Neutrophil (primary cell): ENCODE results near the gene PDZD11.
A peak's percentile ranks its signal among the peaks of the same experiment; 100 is the strongest.

Source experiments
- H3K27ac ChIP-seq: fragments of 200-600 bp; sonication (generic); 2 replicates; pipeline ENCODE4 v1.5.1; 2016; ENCODE audit warnings: mild to moderate bottlenecking, moderate library complexity
- H3K27me3 ChIP-seq: fragments of 200-600 bp; sonication (generic); 2 replicates; pipeline ENCODE4 v1.6.0; 2016; ENCODE audit warnings: mild to moderate bottlenecking
- H3K36me3 ChIP-seq: fragments of 200-600 bp; sonication (generic); 2 replicates; pipeline ENCODE4 v1.5.1; 2017
- H3K4me1 ChIP-seq, 2 experiments: fragments of 200-600 bp in 1 of 2; sonication (generic) in 1 of 2; 1 replicate in 1 of 2; 2 replicates in 1 of 2; pipeline versions ENCODE4 v1.5.1 to v1.6.1; 2013 to 2016; ENCODE audit warnings: low read depth in 1 of 2, low read length in 1 of 2, mild to moderate bottlenecking in 1 of 2, moderate library complexity in 1 of 2; ENCODE audit not compliant: control insufficient read depth in 1 of 2, insufficient read depth in 1 of 2
- H3K4me3 ChIP-seq, 2 experiments: fragments of 200-600 bp in 1 of 2; sonication (generic) in 1 of 2; 1 replicate in 1 of 2; 2 replicates in 1 of 2; pipeline ENCODE4 v1.5.1; 2013 to 2016; ENCODE audit warnings: low read depth in 1 of 2, low read length in 1 of 2, mild to moderate bottlenecking in 1 of 2, moderate library complexity in 1 of 2
- H3K9me3 ChIP-seq: fragments of 200-600 bp; sonication (generic); 2 replicates; pipeline ENCODE4 v1.5.1; 2016
- TF ChIP-seq, protein P1 (sequence below): fragments of 200-600 bp; sonication (generic); IDR thresholded peaks from 2 replicates; pipeline ENCODE4 v1.5.1; 2016; ENCODE audit warnings: antibody characterized with exemption

Gene PDZD11

DNA sequence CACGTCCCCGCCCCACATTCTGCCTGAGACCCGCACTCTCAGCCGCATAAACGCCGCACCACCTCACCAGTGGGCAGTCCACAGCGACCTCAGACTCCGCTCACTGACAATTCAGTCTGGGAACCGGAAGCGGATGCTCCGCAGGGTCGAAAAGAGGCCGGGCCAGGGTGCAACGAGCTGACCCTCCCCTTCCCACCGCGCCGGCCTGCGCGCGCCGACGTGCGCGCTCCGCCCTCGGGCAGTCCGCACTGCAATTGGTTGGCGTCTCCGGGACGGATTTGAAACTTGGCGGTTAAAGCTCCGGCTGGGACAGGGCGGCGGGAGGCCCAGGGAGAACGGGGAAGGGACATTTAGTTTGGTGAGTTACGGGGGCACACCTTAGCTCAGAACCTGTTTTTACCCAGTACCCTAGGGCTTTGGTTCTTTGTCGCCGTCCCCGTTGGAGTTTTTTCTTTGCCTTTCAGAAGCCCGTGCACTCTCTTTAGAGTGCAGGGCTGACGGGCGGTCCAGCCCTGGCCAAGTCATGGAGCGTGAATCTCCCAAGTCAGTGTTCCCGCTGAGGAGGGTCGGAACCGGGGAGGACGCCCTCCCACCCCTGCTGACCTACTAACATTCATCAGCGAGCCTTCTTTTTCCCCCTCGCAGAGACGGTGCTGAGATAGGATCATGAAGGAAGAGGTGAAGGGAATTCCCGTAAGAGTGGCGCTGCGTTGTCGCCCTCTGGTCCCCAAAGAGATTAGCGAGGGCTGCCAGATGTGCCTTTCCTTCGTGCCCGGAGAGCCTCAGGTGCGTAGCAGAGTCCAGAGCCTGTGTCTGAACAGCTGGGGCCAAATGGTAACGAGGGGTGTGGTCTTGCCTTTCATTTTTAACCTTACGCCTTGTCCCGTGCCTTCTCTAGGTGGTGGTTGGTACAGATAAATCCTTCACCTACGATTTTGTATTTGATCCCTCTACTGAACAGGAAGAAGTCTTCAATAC, at the start of gene PDZD11, which contains the start of gene KIF4A:
PDZD11 (minus strand) TSS at position 135 of the 978 bp plus-strand sequence. CDS start 586 bp downstream, outside the sequence.
KIF4A (plus strand) TSS at position 312 of the 978 bp plus-strand sequence; CDS start at position 667, 355 bp downstream.
- Histone ChIP-seq H3K4me1 (peaks cover 9 to 16% of the 10 kb centered on the region in 2 experiments), H3K27me3 (no peaks in the 10 kb centered on the region), H3K9me3 (no peaks in the 10 kb centered on the region), H3K4me3 (peak within 1 kb of the TSS; percentile 61 to 65), H3K36me3 (peaks cover 16% of the 10 kb centered on the region), H3K27ac (peak within 1 kb of the TSS; percentile 58)
- TF ChIP-seq, protein P1, sequence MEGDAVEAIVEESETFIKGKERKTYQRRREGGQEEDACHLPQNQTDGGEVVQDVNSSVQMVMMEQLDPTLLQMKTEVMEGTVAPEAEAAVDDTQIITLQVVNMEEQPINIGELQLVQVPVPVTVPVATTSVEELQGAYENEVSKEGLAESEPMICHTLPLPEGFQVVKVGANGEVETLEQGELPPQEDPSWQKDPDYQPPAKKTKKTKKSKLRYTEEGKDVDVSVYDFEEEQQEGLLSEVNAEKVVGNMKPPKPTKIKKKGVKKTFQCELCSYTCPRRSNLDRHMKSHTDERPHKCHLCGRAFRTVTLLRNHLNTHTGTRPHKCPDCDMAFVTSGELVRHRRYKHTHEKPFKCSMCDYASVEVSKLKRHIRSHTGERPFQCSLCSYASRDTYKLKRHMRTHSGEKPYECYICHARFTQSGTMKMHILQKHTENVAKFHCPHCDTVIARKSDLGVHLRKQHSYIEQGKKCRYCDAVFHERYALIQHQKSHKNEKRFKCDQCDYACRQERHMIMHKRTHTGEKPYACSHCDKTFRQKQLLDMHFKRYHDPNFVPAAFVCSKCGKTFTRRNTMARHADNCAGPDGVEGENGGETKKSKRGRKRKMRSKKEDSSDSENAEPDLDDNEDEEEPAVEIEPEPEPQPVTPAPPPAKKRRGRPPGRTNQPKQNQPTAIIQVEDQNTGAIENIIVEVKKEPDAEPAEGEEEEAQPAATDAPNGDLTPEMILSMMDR: no peak

DNA sequence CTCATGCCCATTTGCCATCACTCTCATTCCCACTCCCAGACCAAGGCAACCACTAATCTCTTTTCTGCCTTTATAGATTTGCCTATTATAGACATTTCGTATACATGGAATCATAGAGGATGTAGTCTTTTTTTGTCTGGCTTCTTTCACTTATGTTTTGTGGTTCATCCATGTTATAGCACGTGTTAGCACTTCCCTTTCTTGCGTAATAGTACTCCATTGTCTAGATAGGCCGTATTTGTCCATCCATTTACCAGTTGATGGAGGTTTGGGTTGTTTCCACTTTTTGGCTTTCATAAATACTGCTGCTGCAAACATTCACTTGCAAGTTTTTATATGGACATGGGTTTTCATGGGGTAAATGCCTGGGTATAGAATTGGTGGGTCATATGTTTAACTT, 48.6 kb upstream of the PDZD11 start:
- H3K4me3 ChIP-seq: no peak overlapping the region
- TF ChIP-seq, protein P1: no peak

GRCh38 chrX:70336767-70337166, 47.0 kb upstream of the PDZD11 start:
- H3K9me3 ChIP-seq: no peaks in the 10 kb centered on the region
- no peak overlapping the region for H3K27ac ChIP-seq
- no peaks in the 10 kb centered on the region for H3K4me1 ChIP-seq
- H3K36me3 ChIP-seq: peaks cover 5% of the 10 kb centered on the region
- no peak overlapping the region for H3K4me3 ChIP-seq
- TF ChIP-seq, protein P1: no peak
- H3K27me3 ChIP-seq: no peaks in the 10 kb centered on the region

More for the DNA sequence above, 48.6 kb upstream of the PDZD11 start:
- Histone ChIP-seq H3K27me3 (no peaks in the 10 kb centered on the region), H3K27ac (no peak overlapping the region), H3K4me1 (no peaks in the 10 kb centered on the region), H3K9me3 (no peaks in the 10 kb centered on the region), H3K36me3 (peaks cover 13% of the 10 kb centered on the region)

DNA sequence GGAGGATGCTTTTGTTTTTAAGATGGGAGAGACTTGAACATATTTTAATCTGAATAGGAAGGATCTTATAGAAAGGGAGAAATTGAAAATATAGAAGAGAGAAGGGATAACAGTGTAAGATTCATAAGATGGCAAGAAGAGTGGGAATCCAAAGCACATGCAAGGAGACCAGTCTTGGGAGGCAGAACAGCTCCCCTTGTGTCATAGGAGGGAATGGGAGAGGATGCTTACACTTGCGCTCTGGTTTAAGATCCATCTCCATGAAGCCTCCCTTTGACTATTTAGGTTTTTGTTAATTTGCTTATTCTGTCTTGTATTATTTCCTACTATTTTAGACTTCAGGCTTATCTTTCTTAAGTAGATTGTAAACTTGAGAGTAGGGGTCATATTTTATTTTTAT, 42.9 kb upstream of the PDZD11 start:
- H3K4me3 ChIP-seq: no peak overlapping the region
- H3K27ac ChIP-seq: no peak overlapping the region
- peaks cover 5% of the 10 kb centered on the region for H3K36me3 ChIP-seq
- H3K9me3 ChIP-seq: no peaks in the 10 kb centered on the region
- no peaks in the 10 kb centered on the region for H3K27me3 ChIP-seq
- no peaks in the 10 kb centered on the region for H3K4me1 ChIP-seq
- TF ChIP-seq, protein P1: no peak

GRCh38 chrX:70331161-70331560, 41.4 kb upstream of the PDZD11 start:
- H3K27me3 ChIP-seq: no peaks in the 10 kb centered on the region
- H3K9me3 ChIP-seq: no peaks in the 10 kb centered on the region
- no peaks in the 10 kb centered on the region for H3K4me1 ChIP-seq
- TF ChIP-seq, protein P1: no peak
- H3K4me3 ChIP-seq: no peak overlapping the region
- H3K27ac ChIP-seq: no peak overlapping the region
- H3K36me3 ChIP-seq: peaks cover 5% of the 10 kb centered on the region
